Central memory CD4-positive, alpha-beta T cell (primary cell): ENCODE results near the gene PDE9A.
"Not testable (repeated sequence)": the region's sequence is repeated elsewhere in the genome, so short reads cannot be mapped to it uniquely, and the experiment has no call there.

Experiments
- DNase-seq: peaks from one replicate; pipeline ENCODE4 v3.0.0; 2022
- total RNA-seq, 3 experiments: gene quantifications; one replicate each; lab custom pipeline; 2026; lab: John Stamatoyannopoulos, UW

Gene PDE9A
- total RNA-seq = 4.1 to 14.1 (median 4.6) reads per million in 3 experiments

DNA sequence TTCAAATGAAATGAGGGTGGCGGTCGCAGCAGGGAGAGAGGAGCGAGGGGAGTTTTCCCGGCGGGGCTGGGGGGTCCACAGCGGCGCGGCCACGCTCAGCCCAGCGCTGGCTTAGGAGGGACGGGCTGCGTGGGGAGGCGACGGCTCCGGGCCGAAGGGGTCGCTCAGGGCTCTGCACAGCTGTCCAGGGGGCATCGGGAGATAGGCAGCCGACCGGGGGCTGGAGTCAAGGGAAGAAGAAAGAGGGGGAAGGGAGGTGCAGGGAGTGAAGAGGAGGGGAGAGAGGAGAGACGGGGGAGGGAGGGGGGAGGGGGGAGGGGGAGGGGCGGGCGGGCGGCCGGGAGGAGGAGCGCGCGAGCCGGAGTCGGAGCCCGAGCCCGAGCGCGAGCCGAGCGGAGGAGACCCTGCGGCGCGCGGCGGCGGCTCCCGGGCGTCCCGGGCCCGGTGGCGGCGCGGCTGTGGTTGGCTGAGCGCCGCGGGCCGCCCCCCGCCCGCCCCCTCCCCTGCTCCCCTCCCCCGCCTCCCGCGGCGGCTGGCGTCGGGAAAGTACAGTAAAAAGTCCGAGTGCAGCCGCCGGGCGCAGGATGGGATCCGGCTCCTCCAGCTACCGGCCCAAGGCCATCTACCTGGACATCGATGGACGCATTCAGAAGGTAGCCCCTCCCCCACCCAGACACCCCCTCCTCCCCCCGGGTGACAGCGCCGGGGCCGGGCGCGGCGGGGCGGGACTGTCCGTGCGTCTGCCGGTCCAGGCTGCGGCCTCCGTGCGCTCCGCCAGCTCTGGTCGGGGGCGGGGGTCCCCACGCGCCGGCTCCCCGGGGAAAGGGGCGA lies at the start of gene PDE9A:
Gene PDE9A, plus strand, starts transcription at position 391 of the 831 bp plus-strand sequence. Its CDS starts 194 bp downstream, at position 585.
- DNase-seq = peak; percentile 34

DNA sequence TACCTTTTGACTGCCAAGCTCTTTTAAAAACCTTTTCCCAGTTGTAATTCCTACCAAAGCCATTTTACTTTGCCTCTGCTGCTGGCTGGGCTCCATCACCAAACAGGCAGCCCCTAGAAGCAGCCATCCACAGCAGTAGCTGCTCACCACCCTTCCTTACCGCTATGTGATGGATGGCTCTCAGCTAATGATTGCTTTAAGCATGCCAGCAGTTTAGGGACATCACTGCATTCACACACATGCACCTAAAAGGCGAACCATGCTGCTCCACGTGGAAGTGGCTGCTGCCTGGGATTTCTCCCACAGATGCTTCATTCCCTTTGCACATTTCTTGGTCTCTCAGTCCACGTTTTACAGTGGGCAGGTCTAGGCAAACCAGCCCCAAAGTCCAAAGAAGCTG lies 46.3 kb upstream of the PDE9A start:
- DNase-seq = no peak

DNA sequence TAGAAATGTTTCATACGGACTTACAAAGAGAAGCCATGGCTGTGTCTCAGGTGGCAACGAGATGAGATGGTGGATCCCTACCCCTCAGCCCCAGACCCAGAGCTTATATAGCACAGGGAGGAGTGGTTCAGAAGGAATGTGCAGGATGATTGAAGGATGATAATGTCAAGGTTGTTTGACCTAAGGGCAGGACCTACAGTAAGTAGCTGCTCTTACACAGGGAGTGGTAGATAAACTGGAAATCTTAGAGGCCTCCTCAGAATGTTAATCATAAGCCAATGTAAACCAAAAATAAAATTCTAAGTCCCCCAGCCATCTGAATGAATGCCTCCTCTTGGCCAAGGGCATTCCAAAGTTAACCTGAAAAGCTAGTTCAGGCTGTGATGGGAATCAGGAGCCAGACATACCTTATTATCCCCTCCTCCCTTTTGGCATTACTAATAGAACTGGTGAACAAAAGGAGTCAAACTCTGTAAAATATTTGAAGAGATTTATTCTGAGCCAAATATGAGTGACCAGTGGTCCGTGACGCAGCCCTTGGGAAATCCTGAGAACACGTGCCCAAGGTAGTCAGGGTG lies 45.8 kb upstream of the PDE9A start:
- no peak for DNase-seq

DNA sequence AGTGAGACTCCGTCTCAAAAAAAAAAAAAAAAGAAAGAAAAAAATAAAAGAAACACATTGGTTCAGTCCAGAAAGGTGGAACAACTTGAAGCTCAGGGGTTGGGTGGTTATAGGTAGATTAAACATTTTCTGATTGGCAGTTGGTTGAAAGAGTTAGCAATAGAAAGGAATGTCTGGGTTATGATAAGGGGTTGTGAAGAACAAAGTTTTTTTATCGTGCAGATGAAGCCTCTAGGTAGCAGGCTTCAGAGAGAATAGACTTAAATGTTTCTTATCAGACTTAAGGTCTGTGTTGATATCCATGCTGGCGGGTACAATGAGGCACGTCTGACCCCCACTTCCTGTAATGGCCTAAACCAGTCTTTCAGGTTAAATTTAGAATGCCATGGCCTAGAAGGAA lies 45.0 kb upstream of the PDE9A start:
- no peak for DNase-seq

DNA sequence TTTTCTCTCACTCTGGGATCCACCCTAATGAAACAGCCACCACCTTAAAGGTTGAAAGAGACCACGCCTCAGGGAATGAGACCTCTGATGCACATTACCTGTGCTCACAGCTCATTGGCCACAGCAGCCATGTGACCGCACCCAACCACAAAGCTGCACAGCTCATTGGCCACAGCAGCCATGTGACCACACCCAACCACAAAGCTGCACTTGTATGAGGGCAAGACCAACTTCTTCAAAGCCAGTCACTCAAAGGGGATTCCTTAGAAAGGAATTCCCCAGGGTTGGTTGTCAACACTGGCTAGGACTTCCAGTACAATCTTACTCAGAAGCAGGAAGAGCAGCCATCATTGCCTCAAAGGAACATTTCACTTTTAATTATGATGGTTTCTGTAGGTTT lies 43.6 kb upstream of the PDE9A start:
- DNase-seq = peak; percentile 28

DNA sequence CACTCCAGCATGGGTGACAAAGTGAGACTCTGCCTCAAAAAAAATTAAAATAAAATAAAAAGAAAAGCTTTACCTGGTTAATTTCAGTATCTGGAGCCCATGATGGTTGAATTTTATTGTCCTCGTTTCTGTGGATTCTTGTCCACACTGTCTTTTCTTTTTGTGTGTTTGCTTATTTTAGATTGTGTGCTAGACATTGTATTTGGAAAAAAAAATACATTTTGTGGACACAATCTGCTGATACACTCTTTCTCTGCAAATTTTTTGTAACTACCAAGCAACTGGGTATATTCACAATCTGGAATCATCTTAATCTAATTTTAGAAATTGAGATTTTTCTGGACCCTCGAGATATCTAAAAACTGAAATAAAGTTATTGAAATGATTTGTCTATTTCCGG lies 41.6 kb upstream of the PDE9A start:
- no peak for DNase-seq

DNA sequence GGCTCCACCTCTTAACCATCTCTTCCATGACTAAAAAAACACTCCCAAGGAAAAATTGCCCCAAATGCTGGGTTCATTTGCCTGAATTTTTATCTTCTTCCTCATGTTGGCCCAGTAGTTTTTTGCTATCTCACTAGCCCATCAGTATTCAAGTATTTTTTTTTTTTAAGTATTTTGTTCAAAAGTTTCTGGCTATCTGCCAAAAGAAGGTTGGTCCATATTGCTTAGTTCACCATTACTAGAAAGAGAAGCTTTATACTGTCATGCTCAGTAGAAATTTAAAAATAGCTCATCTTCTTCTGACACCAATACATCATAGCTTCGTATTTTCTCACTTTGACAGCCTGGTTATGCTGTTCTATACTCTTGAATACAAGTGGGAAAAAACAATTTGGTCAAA lies 41.0 kb upstream of the PDE9A start:
- DNase-seq = no peak

DNA sequence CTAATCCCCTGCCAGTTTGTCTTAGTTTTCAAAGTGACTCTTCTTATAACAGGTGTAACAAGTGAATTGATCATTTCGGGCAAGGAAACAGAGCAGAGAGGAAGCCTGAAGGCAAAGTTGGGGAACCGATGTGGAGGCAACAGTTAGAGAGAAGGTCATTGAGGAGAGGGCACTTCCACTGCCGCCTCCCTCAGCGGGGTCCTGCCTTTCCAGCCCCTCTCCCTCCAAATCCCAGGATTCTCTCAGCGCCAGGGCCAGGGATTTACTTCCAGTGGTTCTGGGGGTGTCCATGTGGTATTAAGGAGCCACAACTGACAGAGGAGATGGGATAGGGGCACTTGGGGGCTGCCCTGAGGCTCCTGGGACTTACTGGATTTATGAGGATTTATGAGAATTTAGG lies 39.7 kb upstream of the PDE9A start:
- DNase-seq = no peak

DNA sequence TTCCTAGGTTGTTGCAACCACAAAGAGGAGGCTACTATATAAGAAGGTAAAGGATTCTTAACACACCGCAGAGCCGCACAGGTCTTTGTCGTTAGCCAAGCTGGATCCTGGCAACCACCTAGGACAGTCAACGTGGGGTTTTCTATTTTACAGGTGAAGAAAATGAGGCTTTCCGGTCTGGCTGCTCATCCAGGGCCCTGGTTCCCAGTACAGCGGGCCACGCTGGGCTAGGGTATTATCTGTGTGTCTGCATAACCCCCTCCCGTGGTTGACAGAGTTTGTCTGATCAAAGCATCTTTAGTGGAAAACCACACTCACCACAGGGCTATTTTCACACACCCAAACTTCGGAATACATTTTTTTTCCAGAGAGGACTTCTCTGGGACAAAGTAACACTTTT lies 39.0 kb upstream of the PDE9A start:
- DNase-seq = peak; percentile 70

DNA sequence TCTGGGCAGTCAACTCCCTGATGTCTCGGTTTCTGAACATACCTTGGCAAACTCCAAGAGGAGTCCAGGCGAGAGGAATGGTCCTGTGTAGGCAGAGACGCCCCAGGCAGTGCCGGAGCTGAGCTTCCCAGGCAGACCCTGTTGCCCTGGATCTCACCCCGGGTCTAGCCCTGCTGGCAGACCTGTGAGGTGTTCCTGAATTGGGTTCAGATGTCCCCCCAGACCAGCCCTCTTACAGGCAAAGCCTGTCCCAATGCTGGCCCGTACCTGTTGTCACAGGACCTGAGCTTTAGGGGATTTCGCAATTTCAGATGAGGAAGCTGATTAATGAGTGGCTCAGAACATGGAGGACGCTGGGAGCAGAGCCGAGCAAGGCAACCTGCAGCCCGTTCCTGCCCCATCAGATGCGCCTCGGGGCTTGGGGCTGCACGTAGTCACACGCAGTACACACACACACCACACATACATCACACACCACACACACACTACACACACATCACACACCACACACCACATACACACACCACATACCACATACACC lies 38.5 kb upstream of the PDE9A start:
- peak; percentile 63 for DNase-seq

DNA sequence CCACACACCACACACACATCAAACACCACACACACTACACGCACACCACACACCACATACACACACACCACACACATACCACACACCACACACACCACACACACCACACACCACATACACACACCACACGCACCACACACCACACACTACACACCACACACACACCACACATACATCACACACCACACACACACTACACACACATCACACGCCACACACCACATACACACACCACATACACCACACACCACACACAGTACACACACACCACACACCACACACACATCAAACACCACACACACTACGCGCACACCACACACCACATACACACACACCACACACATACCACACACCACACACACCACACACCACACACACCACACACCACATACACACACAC lies 38.0 kb upstream of the PDE9A start:
- DNase-seq = not testable (repeated sequence)

DNA sequence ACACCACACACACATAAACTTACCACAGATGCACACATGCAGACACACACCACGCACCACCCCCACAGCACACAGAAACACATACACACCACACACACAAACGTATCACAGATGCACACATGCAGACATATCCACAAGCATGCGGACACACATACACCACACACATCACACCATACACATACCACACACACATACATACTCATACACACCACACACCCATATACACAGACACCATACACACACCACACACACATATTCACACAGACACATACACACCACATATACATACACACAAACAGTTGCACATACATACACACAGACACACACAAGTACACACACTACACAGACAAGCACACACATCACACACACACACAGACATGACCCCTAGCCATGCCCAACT lies 37.5 kb upstream of the PDE9A start:
- DNase-seq = no peak

DNA sequence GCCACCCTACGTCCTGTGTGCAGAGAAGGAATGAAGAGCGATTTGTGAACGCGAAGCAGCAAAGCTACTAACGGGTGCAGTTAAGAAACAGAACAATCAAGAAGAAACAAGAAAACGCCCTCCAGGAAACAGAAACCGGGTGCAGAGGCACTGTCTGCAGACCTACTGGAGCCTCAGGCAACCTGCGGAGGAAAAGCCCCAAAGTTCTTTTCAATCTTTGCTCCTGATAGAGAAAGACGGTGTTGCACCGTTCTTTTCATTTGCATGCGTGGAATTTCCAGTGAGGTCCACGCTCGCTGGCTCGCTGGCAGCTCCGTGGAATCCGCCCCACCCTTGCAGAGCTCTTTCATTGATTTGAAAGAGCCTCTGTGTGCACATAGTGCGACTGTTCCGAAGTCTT lies 37.0 kb upstream of the PDE9A start:
- DNase-seq = peak; percentile 22

DNA sequence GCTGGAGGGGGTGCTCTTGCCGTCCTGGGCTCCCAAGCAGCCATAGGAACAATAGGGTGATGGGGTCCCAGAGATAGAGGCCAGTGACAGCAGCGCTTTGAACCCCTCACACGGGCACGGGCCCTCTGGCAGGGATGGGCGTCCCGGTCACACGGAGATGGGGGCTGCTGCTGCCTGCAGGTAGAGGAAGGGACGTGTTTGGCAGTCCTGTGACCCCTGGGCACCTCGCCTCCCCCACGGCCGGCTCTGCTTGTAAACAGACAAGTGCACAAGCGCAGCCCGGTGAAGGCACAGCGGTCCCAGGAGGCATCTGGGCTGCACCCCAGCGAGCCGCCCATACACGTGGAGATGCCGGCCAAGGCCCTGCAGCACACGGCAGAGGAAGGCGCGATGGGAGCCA lies 36.5 kb upstream of the PDE9A start:
- DNase-seq = no peak

DNA sequence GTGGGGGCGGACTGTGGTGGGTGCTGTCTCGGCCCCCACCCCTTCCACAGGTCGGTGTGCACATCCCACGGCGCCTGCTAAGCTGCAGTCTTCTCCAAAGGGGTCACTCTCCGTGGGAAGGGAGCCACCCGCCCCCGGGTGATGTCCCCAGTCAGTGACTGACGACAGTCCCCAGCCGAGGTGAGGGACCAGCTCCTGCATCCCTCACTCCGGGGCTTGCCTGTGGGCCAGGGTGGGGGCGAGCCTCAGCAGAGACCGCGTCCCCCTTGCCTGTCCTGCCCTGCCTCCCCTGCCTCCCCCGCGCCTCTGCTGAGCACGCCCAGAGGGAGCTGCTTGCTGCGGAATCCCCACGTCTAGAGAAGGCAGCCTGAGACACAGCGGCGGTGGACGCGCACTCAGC lies 35.9 kb upstream of the PDE9A start:
- no peak for DNase-seq

DNA sequence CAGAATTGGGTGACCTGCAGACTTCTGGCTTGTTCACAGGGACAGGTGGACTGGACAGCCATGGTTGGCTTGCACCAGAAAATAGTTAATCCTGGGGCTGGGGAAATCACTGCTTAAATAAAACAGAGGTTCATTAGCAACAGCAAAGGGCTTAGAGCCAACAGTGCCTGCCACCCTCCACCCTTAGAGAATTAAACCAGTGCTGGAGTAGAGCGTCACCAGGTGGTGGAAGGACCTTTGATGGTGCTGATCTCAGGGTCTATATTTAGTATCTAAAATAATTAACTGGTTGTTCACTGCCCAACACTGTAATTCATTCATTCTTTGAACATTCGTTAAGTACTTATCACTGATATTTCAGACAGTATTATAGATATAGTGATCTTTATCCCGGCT lies 34.7 kb upstream of the PDE9A start:
- no peak for DNase-seq

DNA sequence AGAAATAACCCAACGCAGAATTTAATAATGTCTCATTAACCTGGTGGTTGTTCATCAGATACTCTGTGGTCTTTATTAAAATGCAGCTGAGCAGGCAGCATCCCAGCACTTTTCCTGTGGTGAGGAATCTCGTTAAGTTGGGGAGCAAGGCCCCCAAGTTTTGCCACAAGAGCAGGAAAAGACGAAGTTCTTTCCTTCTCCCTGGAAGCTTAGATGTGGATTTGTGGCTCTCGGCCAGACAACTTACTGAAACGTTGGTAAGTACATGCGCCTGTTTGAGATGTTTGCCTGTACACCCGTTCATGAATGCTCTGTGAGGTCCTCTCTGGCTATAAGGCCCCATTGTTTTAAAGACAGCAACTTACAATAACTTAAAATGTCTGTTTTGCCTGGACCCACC lies 34.3 kb upstream of the PDE9A start:
- no peak for DNase-seq

DNA sequence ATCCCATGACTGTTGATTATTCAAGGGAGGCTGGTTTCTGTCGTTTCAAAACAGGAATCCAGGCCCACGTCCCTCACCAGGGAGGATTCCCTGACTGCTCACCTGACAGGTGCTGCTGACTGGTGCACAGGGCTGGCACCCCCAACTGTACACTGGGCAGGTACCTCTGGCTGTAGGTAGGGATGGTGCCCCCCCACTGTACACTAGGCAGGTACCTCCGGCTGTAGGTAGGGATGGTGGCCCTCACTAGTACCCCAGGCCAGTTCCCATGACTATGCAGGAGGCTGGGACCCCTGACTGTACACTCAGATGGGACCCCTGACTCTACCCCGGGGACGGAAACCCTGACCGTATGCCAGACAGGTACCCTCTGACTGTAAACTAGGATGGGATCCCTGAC lies 33.6 kb upstream of the PDE9A start:
- no peak for DNase-seq

DNA sequence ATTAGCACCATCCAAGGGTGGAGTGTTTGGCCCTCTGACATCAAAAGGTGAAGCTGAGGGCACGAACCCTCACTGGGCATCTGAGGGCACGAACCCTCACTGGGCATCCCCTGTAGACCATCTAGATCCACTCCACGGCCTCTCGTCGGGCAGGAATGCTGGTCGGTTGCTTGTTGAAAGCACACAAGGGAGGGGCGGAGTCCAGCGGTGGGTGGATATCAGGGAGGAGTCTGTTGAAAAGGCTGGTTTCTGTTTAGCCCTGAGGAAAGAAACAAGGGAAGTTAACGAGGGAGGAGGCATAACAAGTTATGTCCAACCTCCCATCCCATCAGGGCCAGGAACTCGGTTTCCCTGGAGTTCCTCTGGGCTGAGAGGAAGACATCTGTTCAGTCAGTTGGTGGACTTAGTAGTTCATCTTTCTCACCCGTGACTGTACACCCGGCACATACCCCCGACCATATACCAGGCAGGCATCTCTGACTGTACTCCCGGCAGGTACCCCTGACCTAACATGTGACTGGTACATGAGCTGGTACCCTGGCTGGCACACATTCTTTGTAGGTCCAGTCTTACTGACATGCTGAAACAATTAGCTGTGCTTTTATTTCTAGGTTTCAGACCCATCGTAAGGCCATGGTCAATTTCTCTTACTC lies 32.1 kb upstream of the PDE9A start:
- no peak for DNase-seq

DNA sequence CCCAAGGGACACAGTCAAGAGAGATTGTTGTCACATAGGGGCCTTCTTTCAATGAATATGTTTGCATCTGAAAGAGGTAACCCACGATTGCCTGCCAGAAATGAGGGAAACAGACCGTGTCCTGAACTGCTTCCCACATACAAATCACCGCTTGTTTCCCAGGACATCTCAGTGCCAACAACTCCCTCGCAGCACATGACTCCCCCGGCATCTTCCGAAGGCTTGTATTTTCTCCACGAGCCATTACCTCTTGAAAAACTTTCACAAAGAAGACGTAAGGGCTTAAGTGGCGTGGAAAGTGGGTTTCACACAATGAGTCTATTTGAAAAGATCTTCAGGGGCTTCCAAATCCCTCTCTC lies 31.6 kb upstream of the PDE9A start:
- DNase-seq = no peak

DNA sequence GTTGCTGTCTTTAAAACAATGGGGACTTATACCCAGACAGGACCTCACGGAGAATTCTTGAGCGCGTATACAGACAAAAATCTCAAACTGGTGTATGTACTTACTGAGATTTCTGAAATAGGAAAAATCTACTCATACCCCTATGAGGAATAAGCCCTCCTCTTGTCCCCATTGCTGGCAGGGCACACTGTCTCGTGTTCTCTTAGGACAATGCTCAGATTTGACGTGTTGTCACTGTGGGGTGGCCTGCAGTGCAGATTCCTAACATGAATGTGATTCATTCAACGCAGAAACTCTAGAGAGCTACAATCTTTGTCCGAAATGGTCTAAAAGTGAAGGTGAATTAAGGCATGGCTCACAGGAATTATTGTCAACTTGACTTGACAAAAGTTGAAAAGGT lies 31.1 kb upstream of the PDE9A start:
- no peak for DNase-seq

DNA sequence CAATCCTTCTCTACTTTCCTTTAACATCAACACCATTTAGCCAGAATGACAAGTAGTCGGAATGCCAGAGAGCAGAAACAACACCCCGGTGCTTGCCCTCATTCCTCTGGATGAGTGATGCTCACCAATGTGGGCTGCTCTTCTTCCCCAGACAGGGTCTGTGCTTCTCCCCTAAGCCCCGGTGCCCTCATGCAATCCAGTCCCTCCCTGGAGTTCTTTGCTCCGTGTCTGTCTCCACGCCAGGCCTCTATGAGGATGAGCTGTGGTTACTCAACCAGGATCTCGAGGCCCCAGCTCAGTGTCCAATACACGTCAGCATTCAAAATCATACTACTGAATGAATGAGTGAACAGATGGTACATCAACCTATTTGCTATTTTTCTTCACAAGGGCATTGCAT lies 29.7 kb upstream of the PDE9A start:
- no peak for DNase-seq

DNA sequence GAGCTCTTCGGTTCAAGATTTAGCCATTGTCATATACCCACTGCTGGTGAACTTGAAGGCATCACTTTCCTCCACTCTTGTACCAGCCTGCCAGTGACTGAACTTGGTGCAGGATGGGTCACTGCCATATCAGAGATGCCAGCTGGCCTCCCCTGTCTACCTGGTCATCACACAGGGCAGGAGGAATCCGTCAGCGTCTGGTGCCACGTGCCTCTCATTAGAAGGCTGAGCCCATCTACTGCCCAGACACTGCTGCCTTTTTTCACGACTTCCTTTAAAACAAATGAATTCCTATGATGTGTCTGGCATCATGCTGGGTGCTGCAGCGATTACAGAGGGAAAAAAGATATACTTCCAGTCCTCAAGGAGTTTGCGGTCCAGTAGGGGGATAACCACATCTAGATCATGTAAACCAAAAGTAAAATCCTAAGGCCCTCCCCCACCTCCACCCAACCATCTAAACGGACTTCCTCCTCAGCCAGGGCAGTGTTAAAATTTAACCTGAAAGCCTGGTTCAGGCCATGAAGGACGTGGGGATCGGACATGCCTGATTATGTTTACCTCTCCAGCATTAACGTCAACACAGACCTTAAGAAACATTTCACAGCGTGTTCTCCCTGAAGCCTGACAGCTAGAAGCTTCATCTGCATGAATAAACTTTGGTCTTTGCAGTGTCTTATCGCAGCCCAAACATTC lies 29.2 kb upstream of the PDE9A start:
- no peak for DNase-seq
